ENCODE results near the gene SCAMP4. TPM values are rescaled to one million over a fixed set of nuclear protein-coding genes. Genes with fewer than 3 reads are reported as not detected.
A peak's percentile ranks its signal among the peaks of the same experiment; 100 is the strongest.

Gene SCAMP4
- total and polyA plus RNA-seq, 2 of the 13 experiments (the other 11 are each of a cell fraction or from before 2014, with no cell fraction given): 10.7 to 13.7 TPM

DNA sequence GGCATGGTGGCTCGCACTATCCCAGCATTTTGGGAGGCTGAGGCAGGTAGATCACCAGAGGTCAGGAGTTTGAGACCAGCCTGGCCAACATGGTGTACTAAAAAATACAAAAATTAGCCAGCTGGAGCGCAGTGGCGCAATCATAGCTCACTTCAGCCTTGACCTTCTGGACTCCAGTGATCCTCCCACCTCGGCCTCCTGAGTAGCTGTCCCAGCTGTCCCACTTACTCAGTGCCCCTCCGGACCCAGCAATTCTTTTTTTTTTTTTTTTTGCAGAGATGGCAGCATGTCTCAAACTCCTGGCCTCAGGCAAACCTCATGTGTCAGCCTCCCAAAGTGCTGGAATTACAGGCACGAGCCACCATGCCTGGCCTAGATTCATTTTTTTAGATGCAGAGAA, 2.3 kb upstream of the SCAMP4 start (continued):
- TF ChIP-seq, protein P1, sequence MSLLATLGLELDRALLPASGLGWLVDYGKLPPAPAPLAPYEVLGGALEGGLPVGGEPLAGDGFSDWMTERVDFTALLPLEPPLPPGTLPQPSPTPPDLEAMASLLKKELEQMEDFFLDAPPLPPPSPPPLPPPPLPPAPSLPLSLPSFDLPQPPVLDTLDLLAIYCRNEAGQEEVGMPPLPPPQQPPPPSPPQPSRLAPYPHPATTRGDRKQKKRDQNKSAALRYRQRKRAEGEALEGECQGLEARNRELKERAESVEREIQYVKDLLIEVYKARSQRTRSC (CRISPR knock-in tag; IDR thresholded peaks at IDR 0.05; ENCODE audit: low read depth): no peak
- TF ChIP-seq THAP11 (CRISPR knock-in tag; IDR thresholded peaks at IDR 0.05) (0 out of 2 replicates have a peak, but pooled peaks have one; percentile 36), SYNCRIP (IDR thresholded peaks at IDR 0.05; ENCODE audit: insufficient read depth, low read depth, low read length) (no peak), HCFC1 (IDR thresholded peaks at IDR 0.05; ENCODE audit: low read depth, low read length) (no peak), ZNF550 (CRISPR knock-in tag; IDR thresholded peaks at IDR 0.05; ENCODE audit: borderline replicate concordance) (no peak), POGZ (CRISPR knock-in tag; IDR thresholded peaks at IDR 0.05) (peak; percentile 55; the same call in 1 of the 2 replicates), LCORL (IDR thresholded peaks at IDR 0.05) (no peak), LCORL (CRISPR knock-in tag; IDR thresholded peaks at IDR 0.05) (peak; percentile 68), NR2F6 (IDR thresholded peaks at IDR 0.05) (peak; percentile 68), NR2F6 (CRISPR knock-in tag; IDR thresholded peaks at IDR 0.05) (peak; percentile 83), ZNF792 (CRISPR knock-in tag; IDR thresholded peaks at IDR 0.05) (no peak), ELF3 (CRISPR knock-in tag; IDR thresholded peaks at IDR 0.05) (no peak), RFX1 (IDR thresholded peaks at IDR 0.05) (no peak), HNF4G (IDR thresholded peaks at IDR 0.05; ENCODE audit: borderline replicate concordance, low read depth, low read length) (peak; percentile 80), HNF4G (CRISPR knock-in tag; IDR thresholded peaks at IDR 0.05; ENCODE audit: borderline replicate concordance, low read depth) (no peak), IRX3 (CRISPR knock-in tag; IDR thresholded peaks at IDR 0.05; ENCODE audit: borderline replicate concordance, low read depth) (no peak), SPEN (CRISPR knock-in tag; IDR thresholded peaks at IDR 0.05; ENCODE audit: low read depth) (no peak), ARID2 (CRISPR knock-in tag; IDR thresholded peaks at IDR 0.05; ENCODE audit: borderline replicate concordance) (no peak), ZFP36L1 (CRISPR knock-in tag; IDR thresholded peaks at IDR 0.05) (no peak), MYNN (CRISPR knock-in tag; IDR thresholded peaks at IDR 0.05; ENCODE audit: low read depth) (no peak), ZNF570 (CRISPR knock-in tag; IDR thresholded peaks at IDR 0.05; ENCODE audit: borderline replicate concordance) (no peak), ATF7 (IDR thresholded peaks at IDR 0.05) (no peak), ATF7 (CRISPR knock-in tag; IDR thresholded peaks at IDR 0.05) (no peak), KLF16 (CRISPR knock-in tag; IDR thresholded peaks at IDR 0.05) (no peak)
- TF ChIP-seq, protein P2, sequence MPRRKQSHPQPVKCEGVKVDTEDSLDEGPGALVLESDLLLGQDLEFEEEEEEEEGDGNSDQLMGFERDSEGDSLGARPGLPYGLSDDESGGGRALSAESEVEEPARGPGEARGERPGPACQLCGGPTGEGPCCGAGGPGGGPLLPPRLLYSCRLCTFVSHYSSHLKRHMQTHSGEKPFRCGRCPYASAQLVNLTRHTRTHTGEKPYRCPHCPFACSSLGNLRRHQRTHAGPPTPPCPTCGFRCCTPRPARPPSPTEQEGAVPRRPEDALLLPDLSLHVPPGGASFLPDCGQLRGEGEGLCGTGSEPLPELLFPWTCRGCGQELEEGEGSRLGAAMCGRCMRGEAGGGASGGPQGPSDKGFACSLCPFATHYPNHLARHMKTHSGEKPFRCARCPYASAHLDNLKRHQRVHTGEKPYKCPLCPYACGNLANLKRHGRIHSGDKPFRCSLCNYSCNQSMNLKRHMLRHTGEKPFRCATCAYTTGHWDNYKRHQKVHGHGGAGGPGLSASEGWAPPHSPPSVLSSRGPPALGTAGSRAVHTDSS (CRISPR knock-in tag; conservative IDR thresholded peaks at IDR 0.05): no peak
- TF ChIP-seq, protein P3, sequence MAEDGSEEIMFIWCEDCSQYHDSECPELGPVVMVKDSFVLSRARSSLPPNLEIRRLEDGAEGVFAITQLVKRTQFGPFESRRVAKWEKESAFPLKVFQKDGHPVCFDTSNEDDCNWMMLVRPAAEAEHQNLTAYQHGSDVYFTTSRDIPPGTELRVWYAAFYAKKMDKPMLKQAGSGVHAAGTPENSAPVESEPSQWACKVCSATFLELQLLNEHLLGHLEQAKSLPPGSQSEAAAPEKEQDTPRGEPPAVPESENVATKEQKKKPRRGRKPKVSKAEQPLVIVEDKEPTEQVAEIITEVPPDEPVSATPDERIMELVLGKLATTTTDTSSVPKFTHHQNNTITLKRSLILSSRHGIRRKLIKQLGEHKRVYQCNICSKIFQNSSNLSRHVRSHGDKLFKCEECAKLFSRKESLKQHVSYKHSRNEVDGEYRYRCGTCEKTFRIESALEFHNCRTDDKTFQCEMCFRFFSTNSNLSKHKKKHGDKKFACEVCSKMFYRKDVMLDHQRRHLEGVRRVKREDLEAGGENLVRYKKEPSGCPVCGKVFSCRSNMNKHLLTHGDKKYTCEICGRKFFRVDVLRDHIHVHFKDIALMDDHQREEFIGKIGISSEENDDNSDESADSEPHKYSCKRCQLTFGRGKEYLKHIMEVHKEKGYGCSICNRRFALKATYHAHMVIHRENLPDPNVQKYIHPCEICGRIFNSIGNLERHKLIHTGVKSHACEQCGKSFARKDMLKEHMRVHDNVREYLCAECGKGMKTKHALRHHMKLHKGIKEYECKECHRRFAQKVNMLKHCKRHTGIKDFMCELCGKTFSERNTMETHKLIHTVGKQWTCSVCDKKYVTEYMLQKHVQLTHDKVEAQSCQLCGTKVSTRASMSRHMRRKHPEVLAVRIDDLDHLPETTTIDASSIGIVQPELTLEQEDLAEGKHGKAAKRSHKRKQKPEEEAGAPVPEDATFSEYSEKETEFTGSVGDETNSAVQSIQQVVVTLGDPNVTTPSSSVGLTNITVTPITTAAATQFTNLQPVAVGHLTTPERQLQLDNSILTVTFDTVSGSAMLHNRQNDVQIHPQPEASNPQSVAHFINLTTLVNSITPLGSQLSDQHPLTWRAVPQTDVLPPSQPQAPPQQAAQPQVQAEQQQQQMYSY (CRISPR knock-in tag; IDR thresholded peaks at IDR 0.05): no peak
- TF ChIP-seq, protein P4, sequence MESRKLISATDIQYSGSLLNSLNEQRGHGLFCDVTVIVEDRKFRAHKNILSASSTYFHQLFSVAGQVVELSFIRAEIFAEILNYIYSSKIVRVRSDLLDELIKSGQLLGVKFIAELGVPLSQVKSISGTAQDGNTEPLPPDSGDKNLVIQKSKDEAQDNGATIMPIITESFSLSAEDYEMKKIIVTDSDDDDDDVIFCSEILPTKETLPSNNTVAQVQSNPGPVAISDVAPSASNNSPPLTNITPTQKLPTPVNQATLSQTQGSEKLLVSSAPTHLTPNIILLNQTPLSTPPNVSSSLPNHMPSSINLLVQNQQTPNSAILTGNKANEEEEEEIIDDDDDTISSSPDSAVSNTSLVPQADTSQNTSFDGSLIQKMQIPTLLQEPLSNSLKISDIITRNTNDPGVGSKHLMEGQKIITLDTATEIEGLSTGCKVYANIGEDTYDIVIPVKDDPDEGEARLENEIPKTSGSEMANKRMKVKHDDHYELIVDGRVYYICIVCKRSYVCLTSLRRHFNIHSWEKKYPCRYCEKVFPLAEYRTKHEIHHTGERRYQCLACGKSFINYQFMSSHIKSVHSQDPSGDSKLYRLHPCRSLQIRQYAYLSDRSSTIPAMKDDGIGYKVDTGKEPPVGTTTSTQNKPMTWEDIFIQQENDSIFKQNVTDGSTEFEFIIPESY (CRISPR knock-in tag; IDR thresholded peaks at IDR 0.05): no peak

Data from HepG2 (cell line).